HepG2 (cell line): Measurements from ENCODE around the gene TAS1R1. TPM values are rescaled to one million over a fixed set of nuclear protein-coding genes. Genes with fewer than 3 reads are reported as not detected.

Source experiments
- ASH2L ChIP-seq: fragments of 300-600, 200-600 bp; sonication (generic); IDR thresholded peaks from 2 replicates; pipeline ENCODE4 v1.7.0; 2017; ENCODE audit warnings: low read depth, mild to moderate bottlenecking, moderate library complexity, mixed read lengths, low read length; ENCODE audit not compliant: insufficient read length
- CC2D1A ChIP-seq: sonication (generic); formaldehyde crosslinking; IDR thresholded peaks from 2 replicates; pipeline ENCODE4 v1.8.1; 2023; ENCODE audit warnings: mild to moderate bottlenecking, missing genetic modification reagents
- DMTF1 ChIP-seq: sonication (generic); formaldehyde crosslinking; IDR thresholded peaks from 2 replicates; pipeline ENCODE4 v1.4.0; 2020; ENCODE audit warnings: mild to moderate bottlenecking, missing genetic modification reagents
- HOXA7 ChIP-seq: sonication (generic); formaldehyde crosslinking; IDR thresholded peaks from 2 replicates; pipeline ENCODE4 v1.8.1; 2022; ENCODE audit warnings: mild to moderate bottlenecking, missing genetic modification reagents, moderate library complexity
- PRDM15 ChIP-seq: sonication (generic); formaldehyde crosslinking; IDR thresholded peaks from 2 replicates; pipeline ENCODE4 v1.4.0; 2020; ENCODE audit warnings: missing genetic modification reagents
- PRPF4 ChIP-seq: fragments of 200-400 bp; formaldehyde crosslinking; IDR thresholded peaks from 2 replicates; pipeline ENCODE4 v1.6.1; 2016; ENCODE audit warnings: low read length, low read depth; ENCODE audit not compliant: poor library complexity, severe bottlenecking
- RFXANK ChIP-seq: IDR thresholded peaks from 2 replicates; pipeline ENCODE4 v1.6.1; 2016
- ZC3H13 ChIP-seq: sonication (generic); formaldehyde crosslinking; IDR thresholded peaks from 2 replicates; pipeline ENCODE4 v1.8.1; 2023; ENCODE audit warnings: mild to moderate bottlenecking, missing genetic modification reagents, moderate library complexity
- ZFP37 ChIP-seq: sonication (generic); formaldehyde crosslinking; IDR thresholded peaks from 2 replicates; pipeline ENCODE4 v1.4.0; 2020; ENCODE audit warnings: missing genetic modification reagents, borderline replicate concordance
- ZKSCAN1 ChIP-seq: fragments of 150-350 bp; IDR thresholded peaks from 2 replicates; pipeline ENCODE4 v1.6.1; 2014; ENCODE audit warnings: low read length
- ZKSCAN8 ChIP-seq: IDR thresholded peaks from 2 replicates; pipeline ENCODE4 v1.6.1; 2016; ENCODE audit warnings: borderline replicate concordance, missing genetic modification reagents, missing compliant biosample characterization
- ZNF350 ChIP-seq: sonication (generic); formaldehyde crosslinking; IDR thresholded peaks from 2 replicates; pipeline ENCODE4 v1.4.0; 2020; ENCODE audit warnings: mild to moderate bottlenecking, low read depth, missing genetic modification reagents, borderline replicate concordance
- ZNF451 ChIP-seq: sonication (generic); formaldehyde crosslinking; IDR thresholded peaks from 2 replicates; pipeline ENCODE4 v1.5.0; 2020; ENCODE audit warnings: mild to moderate bottlenecking, missing genetic modification reagents
- ZNF510 ChIP-seq: sonication (generic); formaldehyde crosslinking; IDR thresholded peaks from 2 replicates; pipeline ENCODE4 v1.4.0; 2020; ENCODE audit warnings: low read depth, mild to moderate bottlenecking, missing genetic modification reagents
- ZNF619 ChIP-seq: sonication (generic); formaldehyde crosslinking; IDR thresholded peaks from 2 replicates; pipeline ENCODE4 v1.4.0; 2020; ENCODE audit warnings: mild to moderate bottlenecking, missing genetic modification reagents
- ZNF639 ChIP-seq: conservative IDR thresholded peaks from 2 replicates; pipeline ENCODE4 v1.6.1; 2018; ENCODE audit warnings: missing genetic modification reagents
- ZNF75D ChIP-seq: sonication (generic); formaldehyde crosslinking; IDR thresholded peaks from 2 replicates; pipeline ENCODE4 v1.8.1; 2023; ENCODE audit warnings: missing genetic modification reagents, mild to moderate bottlenecking, borderline replicate concordance
- polyA plus RNA-seq, 8 experiments: library from polyadenylated mRNA; depleted of rRNA in 3 of 8; stranded (reverse) in 7 of 8; unstranded in 1 of 8; fragments of >200 nt; fragmentation: Illumina TruSeq in 4 of 8; extraction: Trizol in 4 of 8; gene quantifications; 2 replicates each; pipeline versions ENCODE4 v1.2.1 to v1.2.3, GENCODE V29; 2011 to 2016; ENCODE audit warnings: low read depth in 4 of 8, missing spikeins in 1 of 8, mixed read lengths in 1 of 8; ENCODE audit not compliant: insufficient read depth in 1 of 8
- total RNA-seq, 5 experiments: library from RNA; depleted of rRNA; stranded (reverse); fragments of >200 nt; fragmentation: Illumina TruSeq; extraction: Trizol; gene quantifications; 2 replicates each; pipeline ENCODE4 v1.2.3, GENCODE V29; 2016; ENCODE audit warnings: low read depth in 1 of 5
- TF ChIP-seq, protein P1 (sequence below): sonication (generic); formaldehyde crosslinking; IDR thresholded peaks from 2 replicates; pipeline ENCODE4 v1.8.1; 2023; ENCODE audit warnings: mild to moderate bottlenecking, inconsistent platforms, moderate library complexity, missing genetic modification reagents, borderline replicate concordance

Gene TAS1R1
- total and polyA plus RNA-seq, 2 of the 13 experiments (the other 11 are each of a cell fraction or from before 2014, with no cell fraction given), result 1.4 to 1.6 TPM

DNA sequence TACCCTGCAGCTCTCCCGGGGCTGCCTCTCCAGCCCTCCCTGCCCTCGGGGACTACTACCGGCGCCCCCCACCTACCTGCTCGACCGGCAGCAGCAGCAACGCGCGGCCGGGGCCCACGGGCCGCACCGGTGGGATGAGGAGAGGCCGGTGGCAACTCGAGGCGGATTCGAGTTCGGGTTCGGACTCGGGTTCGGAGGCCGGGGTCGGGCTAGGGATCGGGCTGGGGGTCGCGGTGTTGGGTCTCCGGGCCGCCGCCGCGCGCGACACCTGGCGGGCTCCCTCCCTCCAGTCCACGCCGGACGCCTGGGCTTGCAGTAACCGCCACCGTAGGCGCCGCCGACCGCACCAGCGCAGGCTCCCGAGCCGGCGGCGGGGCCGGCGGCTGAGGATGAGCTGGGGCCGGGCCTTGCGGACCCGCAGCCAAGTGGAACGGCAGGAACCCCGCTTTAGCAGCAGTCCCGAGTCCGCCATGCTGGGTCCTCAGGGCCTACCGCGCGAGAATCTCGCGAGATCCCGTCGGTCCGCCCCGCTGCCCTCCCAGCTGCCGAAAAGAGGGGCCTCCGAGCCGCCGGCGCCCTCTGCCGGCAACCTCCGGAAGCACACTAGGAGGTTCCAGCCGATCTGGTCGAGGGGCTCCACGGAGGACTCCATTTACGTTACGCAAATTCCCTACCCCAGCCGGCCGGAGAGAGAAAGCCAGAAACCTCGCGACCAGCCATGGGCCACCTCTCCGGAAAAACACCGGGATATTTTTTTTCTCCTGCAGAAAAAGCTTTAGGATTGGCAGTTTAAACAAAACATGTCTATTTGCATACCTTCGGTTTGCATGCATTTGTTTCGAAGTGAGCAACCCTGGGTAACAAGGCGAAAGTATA, 838 bp upstream of the TAS1R1 start, which contains the start of gene NOL9 (continued):
- peak; percentile 57; the same call in 1 of the 2 replicates for TF ChIP-seq PRDM15
- TF ChIP-seq PRPF4, result no peak
- no peak for TF ChIP-seq ZKSCAN8
- TF ChIP-seq ZKSCAN1, result no peak
- TF ChIP-seq ZNF350 (CRISPR knock-in tag), result peak; percentile 29; the same call in 1 of the 2 replicates
- TF ChIP-seq, protein P1, sequence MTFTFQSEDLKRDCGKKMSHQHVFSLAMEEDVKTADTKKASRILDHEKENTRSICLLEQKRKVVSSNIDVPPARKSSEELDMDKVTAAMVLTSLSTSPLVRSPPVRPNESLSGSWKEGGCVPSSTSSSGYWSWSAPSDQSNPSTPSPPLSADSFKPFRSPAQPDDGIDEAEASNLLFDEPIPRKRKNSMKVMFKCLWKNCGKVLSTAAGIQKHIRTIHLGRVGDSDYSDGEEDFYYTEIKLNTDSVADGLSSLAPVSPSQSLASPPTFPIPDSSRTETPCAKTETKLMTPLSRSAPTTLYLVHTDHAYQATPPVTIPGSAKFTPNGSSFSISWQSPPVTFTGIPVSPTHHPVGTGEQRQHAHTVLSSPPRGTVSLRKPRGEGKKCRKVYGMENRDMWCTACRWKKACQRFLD (CRISPR knock-in tag), result no peak
- peak; percentile 69; the same call in 1 of the 2 replicates for TF ChIP-seq ZNF639 (CRISPR knock-in tag)
- 0 out of 2 replicates have a peak, but pooled peaks have one; percentile 42 for TF ChIP-seq ZNF75D (CRISPR knock-in tag)
- no peak for TF ChIP-seq RFXANK (CRISPR knock-in tag)
- TF ChIP-seq ZNF510 (CRISPR knock-in tag), result no peak
- peak; percentile 87 for TF ChIP-seq ASH2L
- no peak for TF ChIP-seq CC2D1A (CRISPR knock-in tag)
- TF ChIP-seq ZNF619, result no peak
- TF ChIP-seq DMTF1 (CRISPR knock-in tag), result no peak
- TF ChIP-seq ZFP37 (CRISPR knock-in tag), result no peak
- no peak for TF ChIP-seq ZC3H13 (CRISPR knock-in tag)
- TF ChIP-seq ZNF451 (CRISPR knock-in tag), result peak; percentile 85
- no peak for TF ChIP-seq HOXA7 (CRISPR knock-in tag)
